GM12878 (cell line): ENCODE measurements around the gene ESR1. TPM values are rescaled to one million over a fixed set of nuclear protein-coding genes. Genes with fewer than 3 reads are reported as not detected.

Source experiments
- ATAC-seq: fragments of 200-7000 bp; cut with Tn5 transposase; 3 replicates; pipeline ENCODE4 v1.9.1; 2020; ENCODE audit warnings: mild to moderate bottlenecking, moderate library complexity
- BruUV-seq: library from RNA; stranded (reverse); fragments of 400-500 nt; replicated peaks from 2 replicates; lab custom pipeline; 2021; lab: Mats Ljungman, UMichigan
- CTCF ChIA-PET: fragments of 300-600 bp; sonication (Branson Sonifier 250); formaldehyde crosslinking; extraction: SDS; loops from one replicate; lab custom pipeline; 2021; ENCODE audit warnings: inconsistent platforms; lab: Yijun Ruan, JAX
- POLR2A ChIA-PET: fragments of 350-600 bp; formaldehyde crosslinking; extraction: SDS; loops from one replicate; lab custom pipeline; 2021; ENCODE audit warnings: inconsistent platforms; lab: Charles Lee
- RAD21 ChIA-PET: fragments of 300-600 bp; sonication (Branson Sonifier 250); formaldehyde crosslinking; loops from one replicate; lab custom pipeline; 2023; ENCODE audit warnings: antibody characterized with exemption; ENCODE audit not compliant: unreplicated experiment; lab: Charles Lee
- SMC1A ChIA-PET: fragments of 300-600 bp; sonication (Branson Sonifier 250); formaldehyde crosslinking; loops from one replicate; lab custom pipeline; 2023; ENCODE audit not compliant: unreplicated experiment, uncharacterized antibody; lab: Charles Lee
- DNase-seq: peaks from one replicate; pipeline ENCODE4 v3.0.0-alpha.2; 2011; ENCODE audit warnings: low read depth, low spot score
- FAIRE-seq: peaks from 3 replicates; lab custom pipeline; 2011; peaks lifted over from hg19 to GRCh38; lab: Jason Lieb, UNC
- H2AFZ ChIP-seq: 2 replicates; pipeline ENCODE4 v1.6.0; 2011; ENCODE audit warnings: low read depth, low read length, control low read depth; ENCODE audit not compliant: control insufficient read depth
- H3K27ac ChIP-seq: 2 replicates; pipeline ENCODE4 v1.5.1; 2011; ENCODE audit warnings: control low read depth; ENCODE audit not compliant: control insufficient read depth, insufficient read depth
- H3K27me3 ChIP-seq, 2 experiments: replicated peaks in 1 of 2; 2 replicates each; pipeline versions ENCODE4 v1.6.0 to v1.6.1; 2011; ENCODE audit warnings: low read length in 1 of 2; ENCODE audit not compliant: control insufficient read depth in 2 of 2, insufficient read depth in 2 of 2
- H3K36me3 ChIP-seq, 2 experiments: 2 replicates each; pipeline ENCODE4 v1.5.1; 2011; ENCODE audit warnings: low read length in 1 of 2; ENCODE audit not compliant: control insufficient read depth in 2 of 2, insufficient read depth in 2 of 2
- H3K4me1 ChIP-seq: 2 replicates; pipeline ENCODE4 v1.6.1; 2011; ENCODE audit warnings: mild to moderate bottlenecking, low read length, moderate library complexity, mixed read lengths; ENCODE audit not compliant: control insufficient read depth, insufficient read depth
- H3K4me2 ChIP-seq: 2 replicates; pipeline ENCODE4 v1.6.0; 2011; ENCODE audit warnings: control low read depth; ENCODE audit not compliant: control insufficient read depth, insufficient read depth
- H3K4me3 ChIP-seq: fragments of 200-600 bp; sonication (generic); 2 replicates; pipeline ENCODE4 v1.5.1; 2016
- H3K79me2 ChIP-seq: 2 replicates; pipeline ENCODE4 v1.6.0; 2011; ENCODE audit warnings: low read length; ENCODE audit not compliant: control insufficient read depth, insufficient read depth
- H3K9ac ChIP-seq: 2 replicates; pipeline ENCODE4 v1.8.0; 2011; ENCODE audit warnings: low read length, control low read depth, mixed read lengths; ENCODE audit not compliant: control insufficient read depth, insufficient read depth
- H3K9me3 ChIP-seq: replicated peaks from 3 replicates; pipeline ENCODE4 v1.5.1; 2011; ENCODE audit warnings: mild to moderate bottlenecking, low read length; ENCODE audit not compliant: control insufficient read depth, insufficient read depth
- H4K20me1 ChIP-seq: 2 replicates; pipeline ENCODE4 v1.6.0; 2011; ENCODE audit not compliant: control insufficient read depth, insufficient read depth
- CBFB ChIP-seq: IDR thresholded peaks from 2 replicates; pipeline ENCODE4 v1.6.1; 2016; ENCODE audit warnings: antibody characterized with exemption, low read depth
- CREM ChIP-seq: IDR thresholded peaks from 2 replicates; pipeline ENCODE4 v1.6.1; 2014; ENCODE audit warnings: antibody characterized with exemption, low read depth
- EP300 ChIP-seq, 2 experiments: fragments of 150-350 bp in 1 of 2; IDR thresholded peaks; 2 replicates each; pipeline ENCODE4 v1.6.1; 2011 to 2012; ENCODE audit warnings: low read depth in 2 of 2, low read length in 2 of 2, borderline replicate concordance in 1 of 2, improper control_type of control experiment in 1 of 2, inconsistent platforms in 1 of 2; ENCODE audit not compliant: control insufficient read depth in 1 of 2
- IKZF1 ChIP-seq: fragments of 450-650 bp; conservative IDR thresholded peaks from 2 replicates; pipeline ENCODE4 v1.6.1; 2017; ENCODE audit warnings: antibody characterized with exemption, mild to moderate bottlenecking
- PKNOX1 ChIP-seq: fragments of 450-650 bp; IDR thresholded peaks from 2 replicates; pipeline ENCODE4 v1.6.1; 2016; ENCODE audit warnings: mild to moderate bottlenecking
- RCOR1 ChIP-seq: conservative IDR thresholded peaks from 2 replicates; pipeline ENCODE4 v1.6.1; 2012; ENCODE audit warnings: low read depth, low read length, improper control_type of control experiment
- SMARCA5 ChIP-seq: fragments of 450-650 bp; IDR thresholded peaks from 2 replicates; pipeline ENCODE4 v1.6.1; 2017; ENCODE audit warnings: mild to moderate bottlenecking
- TBL1XR1 ChIP-seq: IDR thresholded peaks from 2 replicates; pipeline ENCODE4 v1.6.1; 2012; ENCODE audit warnings: low read depth, low read length, improper control_type of control experiment
- ZBTB40 ChIP-seq: fragments of 450-650 bp; IDR thresholded peaks from 2 replicates; pipeline ENCODE4 v1.6.1; 2016; ENCODE audit warnings: mild to moderate bottlenecking, moderate library complexity, borderline replicate concordance
- ZNF217 ChIP-seq: fragments of 450-650 bp; IDR thresholded peaks from 2 replicates; pipeline ENCODE4 v1.6.1; 2017; ENCODE audit warnings: antibody characterized with exemption, mild to moderate bottlenecking
- WGBS: methylation state at CpG from one replicate; pipeline ENCODE4 v1.1.6; 2016; ENCODE audit warnings: low lambda C conversion rate; ENCODE audit not compliant: insufficient replicate concordance, insufficient coverage; ENCODE audit errors: missing lambda C conversion rate; 5-methylcytosine and 5-hydroxymethylcytosine counted together
- in situ Hi-C: fragments of 300-500 bp; cut with MboI; formaldehyde crosslinking; loops from 9 replicates; pipeline ENCODE4 v1.14.3; 2018; ENCODE audit warnings: mixed read lengths
- intact Hi-C: fragments of 100-400 bp; cut with micrococcal nuclease; formaldehyde crosslinking; loops from one replicate; pipeline ENCODE4 v1.14.2; 2022; ENCODE audit not compliant: unreplicated experiment
- polyA plus RNA-seq, 11 experiments: library from polyadenylated mRNA; depleted of rRNA in 4 of 11; unstranded in 6 of 11; stranded (reverse) in 5 of 11; fragments of >200 nt; fragmentation: Nextera tagmentation in 4 of 11; fragmentation: Illumina TruSeq in 1 of 11; extraction: Ambion mirVana in 4 of 11; extraction: Trizol in 1 of 11; gene quantifications; 1 replicate in 1 of 11; 2 replicates in 10 of 11; pipeline versions ENCODE4 v1.2.1 to v1.2.3, GENCODE V29; 2011 to 2016; ENCODE audit warnings: inconsistent platforms in 2 of 11, missing spikeins in 2 of 11, low read depth in 1 of 11
- total RNA-seq, 4 experiments: library from RNA; depleted of rRNA in 3 of 4; stranded (reverse); fragments of >200 nt in 3 of 4; fragmentation: Illumina TruSeq in 1 of 4; extraction: Trizol in 1 of 4; gene quantifications; 2 replicates each; pipeline versions ENCODE4 v1.2.1 to v1.2.3, GENCODE V29; 2013 to 2021

Gene ESR1
- total and polyA plus RNA-seq, 10 of the 15 experiments (the other 5 are each of a cell fraction or from before 2014, with no cell fraction given): 0.03 to 0.51 (median 0.21) TPM; not detected in 4

DNA sequence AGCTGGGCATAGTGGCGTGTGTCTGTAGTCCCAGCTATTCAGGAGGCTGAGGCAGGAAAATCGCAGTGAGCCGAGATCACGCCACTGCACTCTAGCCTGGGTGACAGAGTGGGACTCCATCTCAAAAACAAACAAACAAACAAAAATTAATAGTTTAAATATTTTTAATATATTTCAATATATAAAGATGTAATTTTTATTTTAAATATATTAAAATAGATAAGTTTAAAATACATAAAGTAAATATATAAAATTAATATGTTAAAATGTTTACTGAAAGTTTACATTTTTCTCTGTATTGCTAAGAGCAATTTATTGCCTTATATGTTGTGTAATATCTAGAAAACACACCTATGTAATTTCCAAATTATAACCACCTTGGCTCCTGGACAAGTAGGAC, 44.7 kb upstream of the ESR1 start:
- no peaks in the 10 kb centered on the region for H3K79me2 ChIP-seq
- in situ Hi-C loops (loop anchor here (5.0 to 10.0 kb wide), 3 partner anchors 362 to 594 kb away; no protein-coding TSS in a partner anchor), intact Hi-C loops (no loop called here)
- no peak overlapping the region for H3K9ac ChIP-seq
- no peak overlapping the region for H3K4me2 ChIP-seq
- no peak for TF ChIP-seq CBFB
- no peak for TF ChIP-seq EP300 (IDR thresholded peaks at IDR 0.05; ENCODE audit: borderline replicate concordance in 1 of 2, control insufficient read depth in 1 of 2, low read depth in 2 of 2, low read length in 2 of 2)
- no peak for TF ChIP-seq CREM
- H2AFZ ChIP-seq: no peak overlapping the region
- POLR2A ChIA-PET: interaction anchor here (1.7 kb wide), 1 partner anchor 72 kb away, joined by 6 read pairs; no protein-coding TSS in a partner anchor
- ATAC-seq (no peak), DNase-seq (no peak), FAIRE-seq (no peak)
- BruUV-seq: no TSS peak
- H3K4me3 ChIP-seq: no peak overlapping the region
- H3K36me3 ChIP-seq: no peaks in the 10 kb centered on the region
- H3K9me3 ChIP-seq: no peaks in the 10 kb centered on the region
- peaks cover 3% of the 10 kb centered on the region; the same call in 1 of the 2 replicates for H3K4me1 ChIP-seq
- CTCF ChIA-PET: interaction anchor here (0.8 to 3.7 kb wide), 7 partner anchors 60 to 397 kb away, joined by 3 to 26 read pairs (median 3); no protein-coding TSS in a partner anchor
- RAD21 ChIA-PET: interaction anchor here (0.8 to 5.9 kb wide), 6 partner anchors 13 to 362 kb away, joined by 3 to 43 read pairs (median 4); no protein-coding TSS in a partner anchor
- WGBS: 79% methylated on average over 4 of the region's 4 CpGs
- peaks cover 0 to 2% of the 10 kb centered on the region in 2 experiments; a peak in 1 of 4 replicates for H3K27me3 ChIP-seq
- no peaks in the 10 kb centered on the region for H4K20me1 ChIP-seq
- H3K27ac ChIP-seq: no peak overlapping the region
- SMC1A ChIA-PET: interaction anchor here (0.6 to 6.9 kb wide), 7 partner anchors 19 to 362 kb away, joined by 3 to 90 read pairs (median 5); no protein-coding TSS in a partner anchor

GRCh38 chr6:151763303-151763702, 44.2 kb upstream of the ESR1 start:
- H2AFZ ChIP-seq: no peak overlapping the region
- WGBS: 56% methylated on average over 9 of the region's 9 CpGs
- ChIA-PET CTCF (interaction anchor here (1.0 to 3.7 kb wide), 4 partner anchors 58 to 396 kb away, joined by 3 to 26 read pairs (median 12); no protein-coding TSS in a partner anchor), RAD21 (interaction anchor here (5.9 kb wide), 1 partner anchor 73 kb away, joined by 43 read pairs; no protein-coding TSS in a partner anchor), SMC1A (interaction anchor here (0.6 to 1.7 kb wide), 4 partner anchors 40 to 361 kb away, joined by 3 to 5 read pairs (median 4); no protein-coding TSS in a partner anchor), POLR2A (no interaction called here)
- no peak overlapping the region for H3K4me2 ChIP-seq
- no TSS peak for BruUV-seq
- H3K4me1 ChIP-seq: no peaks in the 10 kb centered on the region
- no peaks in the 10 kb centered on the region for H4K20me1 ChIP-seq
- no peak overlapping the region for H3K27ac ChIP-seq
- no peak for ATAC-seq
- no peaks in the 10 kb centered on the region for H3K36me3 ChIP-seq
- H3K27me3 ChIP-seq: peaks cover 0 to 5% of the 10 kb centered on the region in 2 experiments; a peak in 1 of 4 replicates
- H3K79me2 ChIP-seq: no peaks in the 10 kb centered on the region
- intact Hi-C loops (no loop called here), in situ Hi-C loops (loop anchor here (5.0 to 10.0 kb wide), 3 partner anchors 361 to 594 kb away; no protein-coding TSS in a partner anchor)
- no peaks in the 10 kb centered on the region for H3K9me3 ChIP-seq
- no peak overlapping the region for H3K4me3 ChIP-seq
- FAIRE-seq: no peak
- DNase-seq: no peak
- H3K9ac ChIP-seq: no peak overlapping the region
- TF ChIP-seq RCOR1: no peak
- no peak for TF ChIP-seq TBL1XR1
- TF ChIP-seq PKNOX1: no peak
- no peak for TF ChIP-seq ZNF217
- TF ChIP-seq SMARCA5: no peak
- TF ChIP-seq ZBTB40: no peak
- TF ChIP-seq IKZF1: no peak
